Mesenchymal stem cell (in vitro differentiated cells and primary cell): ENCODE measurements around the gene IL17RD.
A peak's percentile ranks its signal among the peaks of the same experiment; 100 is the strongest.

Experiments used
- DNase-seq: peaks from one replicate; pipeline ENCODE4 v3.0.0-alpha.2; 2013
- H2AFZ ChIP-seq: one replicate; pipeline ENCODE4 v1.6.1; 2013; ENCODE audit warnings: low read depth, mild to moderate bottlenecking, control low read depth, inconsistent platforms, low read length, moderate library complexity
- H2AK5ac ChIP-seq: 2 replicates; pipeline ENCODE4 v1.6.1; 2013; ENCODE audit warnings: low read length, moderate library complexity, mild to moderate bottlenecking, inconsistent platforms; ENCODE audit not compliant: severe bottlenecking
- H2BK120ac ChIP-seq: one replicate; pipeline ENCODE4 v1.6.1; 2013; ENCODE audit warnings: low read depth, mild to moderate bottlenecking, inconsistent platforms, low read length, moderate library complexity
- H2BK12ac ChIP-seq, 2 experiments: one replicate each; pipeline ENCODE4 v1.6.1; 2013; ENCODE audit warnings: inconsistent platforms in 2 of 2, low read length in 2 of 2, mild to moderate bottlenecking in 2 of 2, moderate library complexity in 2 of 2, control low read depth in 1 of 2
- H2BK15ac ChIP-seq: one replicate; pipeline ENCODE4 v1.6.1; 2013; ENCODE audit warnings: mild to moderate bottlenecking, low read depth, inconsistent platforms; ENCODE audit not compliant: poor library complexity, severe bottlenecking
- H2BK5ac ChIP-seq: 2 replicates; pipeline ENCODE4 v1.6.1; 2013; ENCODE audit warnings: low read depth, mild to moderate bottlenecking, low read length, control low read depth, inconsistent platforms; ENCODE audit not compliant: poor library complexity, severe bottlenecking
- H3K14ac ChIP-seq, 2 experiments: one replicate each; pipeline ENCODE4 v1.6.1; 2013; ENCODE audit warnings: inconsistent platforms in 2 of 2, low read length in 2 of 2, control low read depth in 1 of 2, mild to moderate bottlenecking in 1 of 2, moderate library complexity in 1 of 2
- H3K18ac ChIP-seq, 2 experiments: one replicate each; pipeline ENCODE4 v1.6.1; 2013; ENCODE audit warnings: inconsistent platforms in 2 of 2, low read length in 2 of 2, control low read depth in 1 of 2, low read depth in 1 of 2, mild to moderate bottlenecking in 1 of 2
- H3K23ac ChIP-seq, 2 experiments: one replicate each; pipeline ENCODE4 v1.6.1; 2013; ENCODE audit warnings: inconsistent platforms in 2 of 2, low read length in 2 of 2, mild to moderate bottlenecking in 2 of 2, moderate library complexity in 2 of 2, control low read depth in 1 of 2
- H3K27ac ChIP-seq: 2 replicates; pipeline ENCODE4 v1.5.1; 2013; ENCODE audit warnings: mild to moderate bottlenecking, moderate library complexity, low read length, control low read depth, inconsistent platforms; ENCODE audit not compliant: poor library complexity, severe bottlenecking
- H3K27me3 ChIP-seq, 2 experiments: 2 replicates each; pipeline versions ENCODE4 v1.6.1 to v1.7.0; 2013; ENCODE audit warnings: low read length in 2 of 2, mild to moderate bottlenecking in 2 of 2, moderate library complexity in 2 of 2, control low read depth in 1 of 2, inconsistent platforms in 1 of 2; ENCODE audit not compliant: control insufficient read depth in 1 of 2, insufficient read depth in 1 of 2
- H3K36me3 ChIP-seq, 2 experiments: 2 replicates each; pipeline versions ENCODE4 v1.6.1 to v1.7.0; 2013; ENCODE audit warnings: low read length in 2 of 2, control low read depth in 1 of 2, inconsistent platforms in 1 of 2, low read depth in 1 of 2, mild to moderate bottlenecking in 1 of 2; ENCODE audit not compliant: insufficient read depth in 2 of 2, control insufficient read depth in 1 of 2
- H3K4ac ChIP-seq, 2 experiments: one replicate each; pipeline ENCODE4 v1.6.1; 2013; ENCODE audit warnings: inconsistent platforms in 2 of 2, low read length in 2 of 2, mild to moderate bottlenecking in 2 of 2, moderate library complexity in 2 of 2, control low read depth in 1 of 2, low read depth in 1 of 2
- H3K4me1 ChIP-seq: 2 replicates; pipeline ENCODE4 v1.6.1; 2013; ENCODE audit warnings: low read depth, low read length, control low read depth; ENCODE audit not compliant: control insufficient read depth, insufficient read depth
- H3K4me2 ChIP-seq: 2 replicates; pipeline ENCODE4 v1.6.1; 2013; ENCODE audit warnings: low read length, mild to moderate bottlenecking, inconsistent platforms; ENCODE audit not compliant: poor library complexity, severe bottlenecking
- H3K4me3 ChIP-seq, 2 experiments: 2 replicates each; pipeline versions ENCODE4 v1.5.1 to v1.7.0; 2013; ENCODE audit warnings: low read length in 2 of 2, mild to moderate bottlenecking in 2 of 2, control low read depth in 1 of 2, low read depth in 1 of 2; ENCODE audit not compliant: insufficient read depth in 1 of 2
- H3K79me1 ChIP-seq: replicated peaks from 2 replicates; pipeline ENCODE4 v1.6.1; 2013; ENCODE audit warnings: mild to moderate bottlenecking, control low read depth, low read length, inconsistent platforms; ENCODE audit not compliant: poor library complexity, severe bottlenecking
- H3K9ac ChIP-seq: 2 replicates; pipeline ENCODE4 v1.7.0; 2013; ENCODE audit warnings: mild to moderate bottlenecking, low read length, moderate library complexity
- H3K9me3 ChIP-seq: 2 replicates; pipeline ENCODE4 v1.7.0; 2013; ENCODE audit warnings: mild to moderate bottlenecking, low read length; ENCODE audit not compliant: control insufficient read depth
- H4K8ac ChIP-seq: one replicate; pipeline ENCODE4 v1.6.1; 2013; ENCODE audit warnings: inconsistent platforms, mild to moderate bottlenecking, low read length, moderate library complexity
- H4K91ac ChIP-seq: one replicate; pipeline ENCODE4 v1.6.1; 2013; ENCODE audit warnings: mild to moderate bottlenecking, low read length, inconsistent platforms
- WGBS: methylation state at CpG from one replicate; pipeline ENCODE4 v1.1.7; 2013; ENCODE audit warnings: mixed read lengths; 5-methylcytosine and 5-hydroxymethylcytosine counted together

The IL17RD gene

GRCh38 chr3:57078635-57079473 lies 86.3 kb downstream of the IL17RD start:
- peak overlapping the region in 1 of 2 experiments; percentile 73 for H3K4ac ChIP-seq
- H3K79me1 ChIP-seq, result peaks cover 2% of the 10 kb centered on the region
- no peak overlapping the region for H2AK5ac ChIP-seq
- H3K27me3 ChIP-seq, result peaks cover 6 to 47% of the 10 kb centered on the region in 2 experiments
- WGBS, result under 1% methylated on average over 75 of the region's 91 CpGs
- peak overlapping the region in 1 of 2 experiments; percentile 91 for H3K23ac ChIP-seq
- peak overlapping the region; percentile 67 to 93 for H3K18ac ChIP-seq
- peak overlapping the region in 1 of 2 experiments; percentile 63 for H3K14ac ChIP-seq
- no peak overlapping the region for H2BK5ac ChIP-seq
- peak overlapping the region; percentile 62 to 83 for H3K4me3 ChIP-seq
- H2BK12ac ChIP-seq, result peak overlapping the region in 1 of 2 experiments; percentile 95
- H2BK15ac ChIP-seq, result peak overlapping the region; percentile 81
- DNase-seq, result peak; percentile 38
- H4K91ac ChIP-seq, result peak overlapping the region; percentile 81
- H3K27ac ChIP-seq, result no peak overlapping the region
- H2BK120ac ChIP-seq, result no peak overlapping the region
- peak overlapping the region; percentile 43 for H4K8ac ChIP-seq
- H3K4me2 ChIP-seq, result peak overlapping the region; percentile 100
- H3K9me3 ChIP-seq, result no peaks in the 10 kb centered on the region
- peaks cover 0 to 28% of the 10 kb centered on the region in 2 experiments for H3K36me3 ChIP-seq
- peaks cover 17% of the 10 kb centered on the region for H3K4me1 ChIP-seq
- H3K9ac ChIP-seq, result peak overlapping the region; percentile 89
- peak overlapping the region; percentile 37 for H2AFZ ChIP-seq

GRCh38 chr3:57078344-57078634 lies 86.9 kb downstream of the IL17RD start:
- H2AFZ ChIP-seq, result peak overlapping the region; percentile 33
- no peak overlapping the region for H4K91ac ChIP-seq
- peak overlapping the region in 1 of 2 experiments; percentile 92 for H3K18ac ChIP-seq
- H3K36me3 ChIP-seq, result peaks cover 0 to 34% of the 10 kb centered on the region in 2 experiments
- H2BK15ac ChIP-seq, result peak overlapping the region; percentile 81
- peak overlapping the region in 1 of 2 experiments; percentile 73 for H3K4ac ChIP-seq
- H2BK5ac ChIP-seq, result no peak overlapping the region
- H2BK120ac ChIP-seq, result no peak overlapping the region
- H3K9ac ChIP-seq, result peak overlapping the region; percentile 89
- H3K14ac ChIP-seq, result no peak overlapping the region
- H4K8ac ChIP-seq, result peak overlapping the region; percentile 8
- no peak overlapping the region for H3K27ac ChIP-seq
- no peak overlapping the region for H3K23ac ChIP-seq
- WGBS, result 3% methylated on average over 15 of the region's 15 CpGs
- H3K27me3 ChIP-seq, result peaks cover 6 to 47% of the 10 kb centered on the region in 2 experiments
- H3K9me3 ChIP-seq, result no peaks in the 10 kb centered on the region
- DNase-seq, result peak; percentile 84
- H2BK12ac ChIP-seq, result peak overlapping the region in 1 of 2 experiments; percentile 35
- no peak overlapping the region for H2AK5ac ChIP-seq
- H3K79me1 ChIP-seq, result peaks cover 2% of the 10 kb centered on the region
- H3K4me2 ChIP-seq, result peak overlapping the region; percentile 100
- H3K4me1 ChIP-seq, result peaks cover 17% of the 10 kb centered on the region
- peak overlapping the region; percentile 62 to 83 for H3K4me3 ChIP-seq

GRCh38 chr3:57077630-57078343 lies 87.4 kb downstream of the IL17RD start:
- no peak overlapping the region for H3K27ac ChIP-seq
- H3K4me2 ChIP-seq, result peak overlapping the region; percentile 100
- H3K14ac ChIP-seq, result no peak overlapping the region
- H3K18ac ChIP-seq, result no peak overlapping the region
- no peak overlapping the region for H2BK5ac ChIP-seq
- peaks cover 6 to 47% of the 10 kb centered on the region in 2 experiments for H3K27me3 ChIP-seq
- H3K23ac ChIP-seq, result no peak overlapping the region
- H3K9ac ChIP-seq, result peak overlapping the region; percentile 89
- no peak overlapping the region for H2BK120ac ChIP-seq
- H3K4ac ChIP-seq, result no peak overlapping the region
- H2BK15ac ChIP-seq, result no peak overlapping the region
- H4K8ac ChIP-seq, result no peak overlapping the region
- H3K4me3 ChIP-seq, result peak overlapping the region; percentile 62 to 83
- H3K4me1 ChIP-seq, result peaks cover 17% of the 10 kb centered on the region
- peaks cover 0 to 36% of the 10 kb centered on the region in 2 experiments for H3K36me3 ChIP-seq
- H2AFZ ChIP-seq, result no peak overlapping the region
- peaks cover 2% of the 10 kb centered on the region for H3K79me1 ChIP-seq
- H3K9me3 ChIP-seq, result no peaks in the 10 kb centered on the region
- DNase-seq, result no peak
- 39% methylated on average over 8 of the region's 9 CpGs for WGBS
- no peak overlapping the region for H4K91ac ChIP-seq
- no peak overlapping the region for H2AK5ac ChIP-seq
- peak overlapping the region in 1 of 2 experiments; percentile 4 for H2BK12ac ChIP-seq

GRCh38 chr3:57076422-57076951 lies 88.7 kb downstream of the IL17RD start:
- Histone ChIP-seq H4K91ac (no peak overlapping the region), H3K4ac (no peak overlapping the region), H3K4me3 (no peak overlapping the region), H3K79me1 (peaks cover 2% of the 10 kb centered on the region), H2AK5ac (no peak overlapping the region), H3K9me3 (no peaks in the 10 kb centered on the region), H3K27me3 (peaks cover 6 to 47% of the 10 kb centered on the region in 2 experiments), H3K9ac (no peak overlapping the region), H2BK120ac (no peak overlapping the region), H2AFZ (no peak overlapping the region), H2BK5ac (no peak overlapping the region), H3K27ac (no peak overlapping the region), H3K18ac (no peak overlapping the region), H4K8ac (no peak overlapping the region), H3K14ac (no peak overlapping the region), H2BK15ac (no peak overlapping the region), H3K4me1 (peaks cover 17% of the 10 kb centered on the region), H3K4me2 (no peak overlapping the region), H3K23ac (peak overlapping the region in 1 of 2 experiments; percentile 32), H3K36me3 (peaks cover 0 to 39% of the 10 kb centered on the region in 2 experiments), H2BK12ac (no peak overlapping the region)
- no peak for DNase-seq
- 97% methylated on average over 3 of the region's 3 CpGs for WGBS
